ENCODE measurements around the gene RASIP1.

Gene RASIP1

DNA sequence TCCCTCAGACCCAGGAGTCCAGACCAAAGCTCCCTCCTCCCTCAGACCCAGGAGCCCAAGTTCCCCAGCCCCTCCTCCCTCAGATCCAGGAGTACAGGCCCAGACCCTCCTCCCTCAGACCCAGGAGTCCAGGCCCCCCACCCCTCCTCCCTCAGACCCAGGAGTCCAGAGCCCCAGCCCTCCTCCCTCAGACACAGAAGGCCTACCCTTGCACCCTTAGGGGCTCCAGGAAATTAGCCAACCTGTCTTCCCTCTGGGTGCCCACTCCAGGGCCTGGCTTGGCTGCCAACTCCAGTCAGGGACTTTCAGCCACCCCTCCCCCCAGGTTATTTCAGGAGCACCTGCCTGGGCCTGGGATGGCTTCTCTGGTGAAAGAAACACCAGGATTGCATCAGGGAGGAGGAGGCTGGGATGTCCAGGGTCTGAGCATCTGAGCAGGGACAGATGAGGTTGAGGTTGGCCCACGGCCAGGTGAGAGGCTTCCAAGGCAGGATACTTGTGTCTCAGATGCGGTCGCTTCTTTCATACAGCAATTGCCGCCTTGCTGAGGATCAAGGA is 14.8 kb upstream of the RASIP1 start, which contains the start of gene FGF21:
Gene FGF21, plus strand, starts transcription at position 441 of the 558 bp plus-strand sequence. CDS start 713 bp downstream, outside the sequence.
- DNase-seq (ENCODE audit: low read depth, low spot score) = no peak

DNA sequence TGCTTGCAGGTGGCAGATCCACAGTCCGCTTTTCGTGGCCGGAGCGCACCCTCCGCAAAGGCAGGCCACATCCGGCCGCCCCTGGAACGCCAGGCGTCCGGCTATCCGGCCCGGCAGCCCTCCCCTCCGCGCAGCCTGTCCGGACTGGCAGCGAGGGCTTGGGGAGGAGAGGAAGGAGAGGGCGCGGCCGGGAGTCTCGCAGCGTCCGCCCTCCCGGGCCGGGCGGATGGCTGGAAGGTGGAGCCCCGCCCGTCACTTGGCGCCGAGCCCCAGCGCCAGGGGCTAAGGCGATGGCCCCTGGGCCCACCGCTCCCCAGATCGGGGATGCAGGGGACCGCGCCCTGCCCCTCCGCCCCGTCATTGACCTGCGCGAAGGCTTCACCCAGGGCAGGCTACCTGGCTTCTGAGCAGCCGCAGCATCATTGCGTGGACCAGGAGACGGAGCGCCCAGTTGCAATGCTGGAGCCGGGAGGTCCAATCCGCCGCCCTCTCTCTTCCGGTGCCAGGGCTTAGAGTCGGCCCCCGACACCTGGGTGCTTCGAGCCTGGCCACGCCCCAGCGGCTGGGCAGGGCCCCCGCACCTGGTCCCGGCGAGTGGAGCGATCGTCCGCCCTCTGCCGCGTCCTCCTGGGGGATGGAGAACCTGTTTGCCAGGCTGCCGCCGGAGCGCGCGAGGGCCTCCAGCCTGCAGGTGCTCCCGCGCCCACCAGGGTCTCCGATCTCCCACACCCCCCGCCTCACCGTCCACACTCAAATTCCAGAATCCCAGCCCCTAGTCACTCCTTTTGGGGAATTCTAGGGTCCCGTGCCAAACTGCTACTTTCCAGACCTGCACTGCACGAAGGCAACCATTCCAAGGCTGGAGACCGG is 12.3 kb upstream of the RASIP1 start, which contains the start of gene FUT1:
Gene FUT1, minus strand, starts transcription at position 146 of the 870 bp plus-strand sequence. CDS start 1,360 bp downstream, outside the sequence.
- DNase-seq (ENCODE audit: low read depth, low spot score) = peak; percentile 91

DNA sequence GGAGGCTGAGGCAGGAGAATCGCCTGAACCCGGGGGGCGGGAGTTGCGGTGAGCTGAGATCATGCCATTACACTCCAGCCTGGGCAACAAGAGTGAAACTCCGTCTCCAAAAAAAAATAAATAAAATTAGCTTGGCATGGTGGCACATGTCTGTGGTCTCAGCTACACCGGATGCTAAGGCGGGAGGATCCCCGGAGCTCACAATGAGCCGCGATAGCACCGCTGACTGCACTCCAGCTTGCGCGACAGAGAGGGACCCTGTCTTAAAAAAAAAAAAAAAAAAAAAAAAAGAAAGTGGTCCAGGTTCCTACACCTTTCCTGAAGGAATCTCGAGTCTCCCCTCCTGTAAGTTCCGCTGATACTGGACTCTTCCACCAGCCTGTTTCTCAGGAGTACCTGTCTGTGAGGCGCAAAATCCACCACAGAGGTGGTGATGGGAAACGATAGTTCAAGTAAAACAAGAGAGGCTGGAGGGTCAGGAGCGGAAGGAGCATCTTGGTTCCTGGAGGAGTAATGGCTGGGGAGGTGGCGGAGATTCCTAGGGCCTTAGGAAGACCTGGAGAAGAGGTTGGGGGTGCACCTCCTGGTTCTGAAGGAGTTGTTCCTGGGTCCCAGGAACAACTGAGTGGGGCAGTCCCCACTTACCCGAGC is 11.6 kb upstream of the RASIP1 start:
- DNase-seq (ENCODE audit: low read depth, low spot score) = no peak

GRCh38 chr19:48750771-48751504 is 10.5 kb upstream of the RASIP1 start:
- no peak for DNase-seq (ENCODE audit: low read depth, low spot score)

GRCh38 chr19:48750351-48750750 is 9.9 kb upstream of the RASIP1 start:
- no peak for DNase-seq (ENCODE audit: low read depth, low spot score)

DNA sequence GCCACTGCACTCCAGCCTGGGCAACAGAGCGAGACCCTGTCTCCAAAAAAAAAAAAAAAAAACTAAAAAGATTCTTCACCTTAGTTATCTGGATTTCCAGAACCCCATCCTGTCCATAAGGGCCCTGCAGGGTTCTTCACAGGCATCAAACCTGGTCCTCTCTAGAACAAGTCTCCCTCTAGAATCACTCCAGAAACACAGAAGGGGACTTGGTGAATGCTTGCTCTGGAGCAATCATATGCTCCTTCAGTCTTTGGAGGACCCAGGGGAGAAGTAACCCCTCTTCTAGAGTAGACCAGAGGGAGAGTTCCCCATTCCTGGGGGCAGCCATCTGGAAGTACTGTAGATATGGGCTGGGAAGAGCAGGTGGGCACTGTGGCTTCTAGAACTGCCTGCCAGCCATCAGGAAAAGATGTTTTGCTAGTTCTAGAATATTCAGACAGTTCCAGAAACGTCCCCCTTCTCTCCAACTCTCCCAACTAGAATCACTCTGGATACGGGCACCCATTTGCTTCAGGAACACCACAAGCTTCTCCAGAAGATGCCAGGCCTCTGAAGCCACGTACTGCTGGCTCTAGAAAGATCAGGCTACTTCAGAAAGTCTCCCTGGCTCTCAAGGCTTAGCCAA is 9.3 kb upstream of the RASIP1 start:
- no peak for DNase-seq (ENCODE audit: low read depth, low spot score)

GRCh38 chr19:48746738-48747575 is 6.5 kb upstream of the RASIP1 start, which contains the start of gene IZUMO1:
Gene IZUMO1, minus strand, starts transcription at chr19:48746909. Its CDS starts 1,050 bp downstream, at chr19:48745859.
- peak; percentile 93 for DNase-seq (ENCODE audit: low read depth, low spot score)

GRCh38 chr19:48746110-48746509 is 5.7 kb upstream of the RASIP1 start:
- no peak for DNase-seq (ENCODE audit: low read depth, low spot score)

DNA sequence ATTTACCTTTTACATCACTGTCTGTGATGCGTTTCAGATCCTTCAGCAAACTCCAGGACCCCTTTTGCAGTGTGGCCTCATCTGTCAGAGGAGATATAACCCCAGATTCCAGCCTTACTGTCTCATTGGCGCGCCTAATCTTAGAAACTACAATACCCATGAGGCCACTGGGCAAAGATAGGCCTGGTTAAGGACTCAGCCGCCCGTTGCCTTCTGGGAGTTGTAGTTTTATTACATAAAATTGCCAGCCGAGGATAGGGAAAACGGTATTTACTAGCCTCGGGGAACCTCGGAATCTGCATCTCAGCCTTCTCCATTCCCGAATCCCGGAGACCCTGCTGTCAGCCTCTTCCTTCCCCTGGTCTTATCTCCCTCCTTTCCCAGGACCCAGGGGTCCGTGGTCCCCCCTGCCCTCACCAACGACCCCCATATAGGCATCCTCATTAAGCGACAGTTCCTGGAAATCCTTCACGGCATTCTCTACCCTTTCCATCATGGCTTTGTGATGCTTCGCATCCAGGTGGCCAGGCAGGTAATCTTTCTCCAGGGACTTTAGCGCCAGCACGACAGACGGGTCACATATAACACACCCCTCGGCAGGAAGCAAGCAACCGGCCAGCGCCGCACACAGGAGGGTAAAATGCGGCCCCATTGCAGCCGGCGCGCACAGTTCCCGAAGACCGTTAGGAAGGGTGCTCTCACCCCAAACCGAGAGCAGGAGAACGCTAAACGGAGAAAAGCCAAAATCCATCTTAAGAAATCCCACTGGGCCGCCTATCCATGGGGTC is 5.0 kb upstream of the RASIP1 start:
- peak; percentile 85 for DNase-seq (ENCODE audit: low read depth, low spot score)

GRCh38 chr19:48742096-48742495 is 1.7 kb upstream of the RASIP1 start:
- no peak for DNase-seq (ENCODE audit: low read depth, low spot score)

DNA sequence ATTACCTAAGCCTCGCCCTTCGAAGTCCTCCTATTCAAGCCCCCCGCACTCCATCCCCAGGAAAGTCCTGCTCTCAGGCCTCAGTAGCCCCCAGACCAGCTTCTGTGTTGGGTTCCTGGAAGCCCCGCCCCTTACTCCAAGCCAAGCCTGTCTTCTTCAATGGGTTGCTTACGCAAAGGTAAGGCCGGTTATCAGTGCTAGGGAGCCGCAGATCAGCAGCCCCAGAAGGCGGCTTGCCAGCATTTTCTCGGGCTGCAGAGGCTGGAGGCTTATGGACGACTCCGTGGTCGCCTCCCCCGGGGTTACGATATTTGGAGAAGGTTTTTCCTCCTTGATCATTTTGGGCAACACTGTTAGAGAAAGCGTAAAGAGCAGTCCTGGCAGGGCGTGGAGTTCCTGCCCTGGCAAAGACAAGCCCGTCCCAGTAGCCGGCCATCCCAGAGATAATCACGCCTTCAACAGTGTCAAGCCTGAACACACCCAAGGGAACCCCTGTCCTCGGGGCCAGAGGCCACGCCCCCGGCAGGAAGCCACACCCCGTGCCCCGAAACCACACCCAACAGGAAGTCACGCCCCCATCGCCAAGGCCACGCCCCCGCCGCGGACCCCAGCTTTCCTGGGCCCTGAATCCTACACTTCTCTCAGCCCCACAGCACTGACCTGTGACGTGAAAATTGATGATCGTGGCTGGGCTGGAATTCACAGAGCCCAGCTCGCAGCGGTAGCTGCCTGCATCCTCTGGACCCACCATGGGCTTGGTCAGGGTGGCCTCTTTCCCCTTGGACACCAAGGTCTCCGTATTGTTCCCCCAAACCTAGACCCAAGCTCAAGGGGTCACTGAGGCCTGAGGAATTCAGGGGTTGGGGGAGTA is 954 bp upstream of the RASIP1 start:
- DNase-seq (ENCODE audit: low read depth, low spot score) = peak; percentile 56

DNA sequence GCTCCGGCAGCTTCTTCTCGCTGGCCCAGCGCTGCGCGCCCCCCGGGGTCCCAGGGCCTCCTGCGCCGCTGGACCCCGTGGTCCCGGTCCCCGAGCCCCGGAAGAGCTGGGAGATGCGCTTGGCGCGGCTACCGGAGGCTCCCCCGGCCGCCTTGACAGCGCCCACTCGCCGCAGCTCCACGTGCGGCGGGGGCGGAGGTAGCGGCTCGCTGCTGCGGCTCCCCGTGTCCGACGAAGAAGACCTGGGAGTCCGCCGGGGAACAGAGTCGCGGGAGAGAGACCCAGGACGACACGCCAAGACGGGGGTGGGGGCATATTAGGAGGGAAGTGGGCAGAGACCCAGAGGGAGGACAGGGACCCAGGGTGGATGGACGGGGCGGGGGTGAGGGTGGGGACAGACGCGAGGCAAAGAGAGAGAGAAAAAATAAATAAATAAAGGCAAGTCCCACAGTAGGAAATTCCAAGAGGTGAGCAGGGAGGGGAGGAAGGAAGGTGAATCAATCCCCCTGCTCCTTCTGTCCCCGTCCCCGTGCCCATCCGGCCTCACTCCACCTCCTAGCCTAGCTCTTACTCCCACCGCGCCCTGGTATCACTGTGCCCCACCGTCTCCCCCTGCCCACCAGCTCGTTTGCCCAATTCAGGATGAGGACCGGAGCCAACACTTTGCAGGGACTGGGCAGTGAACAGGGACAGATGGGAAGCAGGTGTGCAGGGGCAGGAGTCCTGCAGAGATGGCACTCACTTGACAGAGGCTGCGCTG is 826 bp downstream of the RASIP1 start:
- no peak for DNase-seq (ENCODE audit: low read depth, low spot score)

DNA sequence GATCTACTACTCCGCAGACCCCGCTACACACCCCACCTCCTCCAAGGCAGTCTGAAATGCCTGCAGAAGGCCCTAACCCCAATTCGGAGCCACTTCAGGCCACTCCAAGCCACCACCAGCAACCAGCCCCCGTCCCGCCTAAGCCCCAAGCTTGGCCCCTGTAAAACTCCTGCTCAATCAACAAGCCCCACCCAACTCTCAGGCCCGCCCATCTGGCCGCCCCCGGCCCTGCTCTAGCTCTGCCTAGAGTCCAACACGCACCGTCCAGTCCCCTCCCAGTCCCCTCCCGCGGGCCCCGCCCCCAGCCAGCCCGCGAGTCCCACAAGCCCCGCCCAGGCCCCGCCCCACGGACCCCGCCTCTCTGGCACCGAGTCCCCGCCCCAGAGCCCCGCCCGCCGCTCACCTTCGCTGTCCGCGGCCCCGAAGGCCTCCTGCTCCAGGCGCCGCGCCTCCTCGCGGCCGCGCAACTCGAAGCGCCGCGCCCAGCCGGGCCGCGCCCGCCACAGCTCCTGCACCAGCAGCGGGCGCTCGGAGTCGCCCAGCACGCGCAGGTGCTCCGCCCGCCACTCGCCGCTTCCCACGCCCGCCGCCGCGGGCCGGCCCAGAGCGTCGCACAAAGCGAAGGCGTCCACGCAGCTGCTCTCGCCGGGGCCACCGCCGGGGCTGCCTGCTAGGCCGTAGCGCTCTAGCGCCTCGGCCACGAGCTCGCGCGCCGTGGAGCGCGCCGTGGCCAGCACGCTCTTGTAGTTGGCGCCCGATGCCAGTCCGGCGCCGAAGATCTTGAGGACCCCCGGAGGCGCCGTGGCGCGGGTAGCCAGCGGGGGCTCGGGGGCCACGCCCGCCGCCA is 1.6 kb downstream of the RASIP1 start:
- DNase-seq (ENCODE audit: low read depth, low spot score) = peak; percentile 92

DNA sequence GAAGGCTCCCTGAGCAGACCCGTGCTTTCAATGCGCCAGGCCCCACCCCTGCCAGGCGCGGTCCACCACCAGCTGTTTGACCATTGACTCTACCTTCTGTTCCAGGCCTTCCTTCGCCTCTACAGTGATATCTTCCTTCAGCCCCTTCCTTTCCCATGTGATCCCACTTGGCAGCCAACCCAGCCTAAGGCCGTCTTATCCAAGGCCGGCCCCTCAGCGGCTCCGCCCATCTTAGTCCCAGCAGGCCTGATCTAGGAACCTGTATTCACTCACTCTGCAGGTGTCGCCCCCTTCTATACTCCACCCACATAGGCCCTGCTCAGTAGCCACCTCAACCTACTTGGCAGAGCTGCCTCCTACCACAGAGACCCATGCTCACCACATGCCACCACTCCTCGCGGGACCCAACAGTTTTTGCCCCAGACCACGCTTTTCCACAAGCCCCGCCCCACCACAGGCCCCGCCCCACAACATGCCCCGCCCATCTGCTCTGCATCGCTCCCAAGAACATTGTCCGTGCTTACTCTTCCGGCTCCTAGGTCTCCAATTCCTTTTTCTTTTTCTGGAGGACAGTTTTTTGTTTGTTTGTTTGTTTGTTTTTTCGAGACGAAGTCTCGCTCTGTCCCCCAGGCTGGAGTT is 2.9 kb downstream of the RASIP1 start:
- peak; percentile 92 for DNase-seq (ENCODE audit: low read depth, low spot score)

DNA sequence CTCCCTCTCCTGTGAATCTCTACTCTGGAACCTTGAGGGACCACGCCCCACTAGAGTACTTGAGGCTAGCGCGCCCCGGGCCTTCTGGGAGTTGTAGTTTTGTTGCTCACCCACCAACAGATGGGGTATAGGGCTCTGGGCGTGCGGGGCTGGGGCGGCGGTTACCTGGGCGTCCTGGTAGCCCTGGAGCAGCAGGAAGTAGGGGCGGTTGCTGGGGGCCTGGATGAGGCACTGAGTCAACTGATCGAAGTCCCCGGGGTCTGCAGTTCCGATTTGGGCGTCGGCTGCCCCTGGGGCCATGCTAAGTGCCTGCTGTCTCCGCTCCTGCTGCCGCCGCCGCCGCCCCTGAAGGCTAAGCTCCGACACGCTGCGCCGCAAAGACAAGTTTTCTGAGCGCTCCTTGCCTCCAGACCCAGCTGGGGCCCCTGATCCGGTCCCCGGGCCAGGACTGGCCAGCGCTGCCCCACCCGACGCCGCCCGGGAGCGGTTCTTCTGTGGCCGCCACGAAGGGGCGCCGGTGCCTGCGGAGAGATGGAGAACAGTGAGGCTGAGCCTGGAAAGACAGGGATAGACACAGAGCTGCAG is 5.3 kb downstream of the RASIP1 start:
- DNase-seq (ENCODE audit: low read depth, low spot score) = peak; percentile 82

- DNase-seq (ENCODE audit: low read depth, low spot score) = no peak
Observed at GRCh38 chr19:48734625-48735024, 5.8 kb downstream of the RASIP1 start.
